Lung (tissue), 12 donors: Measurements from ENCODE around the gene SIMC1. TPM values are rescaled to one million over a fixed set of nuclear protein-coding genes. Genes with fewer than 3 reads are reported as not detected.

Source experiments
- ATAC-seq: fragments of 200-7000 bp; cut with Tn5 transposase; one replicate; pipeline ENCODE4 v1.9.1; 2020; ENCODE audit warnings: moderate number of reproducible peaks; ENCODE audit not compliant: insufficient read depth, low FRiP score
- DNase-seq, 3 donors: peaks; one replicate each; pipeline ENCODE4 v3.0.0-alpha.2; 2013 to 2017
- H3K27ac ChIP-seq, 2 donors: one replicate each; pipeline ENCODE4 v1.5.1; 2013; ENCODE audit warnings: mild to moderate bottlenecking in 2 of 2, moderate library complexity in 2 of 2, control low read depth in 1 of 2, inconsistent platforms in 1 of 2, low read depth in 1 of 2, low read length in 1 of 2
- H3K27me3 ChIP-seq, 3 donors: one replicate each; pipeline ENCODE4 v1.5.1; 2013; ENCODE audit warnings: low read length in 2 of 3; ENCODE audit not compliant: control insufficient read depth in 3 of 3, insufficient read depth in 3 of 3
- H3K36me3 ChIP-seq, 4 donors: one replicate each; pipeline ENCODE4 v1.5.1; 2013; ENCODE audit warnings: low read length in 4 of 4, mild to moderate bottlenecking in 1 of 4, moderate library complexity in 1 of 4; ENCODE audit not compliant: control insufficient read depth in 4 of 4, insufficient read depth in 4 of 4
- H3K4me1 ChIP-seq, 5 donors: one replicate each; pipeline ENCODE4 v1.5.1; 2013; ENCODE audit warnings: low read length in 5 of 5, mild to moderate bottlenecking in 2 of 5, moderate library complexity in 1 of 5; ENCODE audit not compliant: control insufficient read depth in 5 of 5, insufficient read depth in 5 of 5
- H3K4me3 ChIP-seq: one replicate; pipeline ENCODE4 v1.5.1; 2013; ENCODE audit warnings: mild to moderate bottlenecking, control low read depth, moderate library complexity
- H3K9ac ChIP-seq, 2 donors: one replicate each; pipeline ENCODE4 v1.5.1; 2013; ENCODE audit warnings: low read length in 2 of 2, control low read depth in 1 of 2; ENCODE audit not compliant: insufficient read depth in 1 of 2
- H3K9me3 ChIP-seq, 4 donors: one replicate each; pipeline ENCODE4 v1.5.1; 2013; ENCODE audit warnings: low read length in 3 of 4, mild to moderate bottlenecking in 1 of 4, moderate library complexity in 1 of 4; ENCODE audit not compliant: control insufficient read depth in 4 of 4, insufficient read depth in 3 of 4
- WGBS, 2 donors: extraction: QIAGEN DNeasy Blood & Tissue Kit; methylation state at CpG; one replicate each; pipeline ENCODE4 v1.1.7; 2013; 5-methylcytosine and 5-hydroxymethylcytosine counted together
- polyA plus RNA-seq, 2 donors: library from polyadenylated mRNA; stranded (reverse); fragments of 200-250 nt; gene quantifications; one replicate each; pipeline ENCODE4 v1.2.1, GENCODE V29; 2013
- total RNA-seq, 2 donors: library from RNA; depleted of rRNA in 1 of 2; stranded (reverse); fragments of >200 nt in 1 of 2; gene quantifications; one replicate each; pipeline ENCODE4 v1.2.1, GENCODE V29; 2014 to 2021
- TF ChIP-seq, protein P1 (sequence below): IDR thresholded peaks from 2 replicates; pipeline ENCODE4 v1.5.1; 2012; ENCODE audit warnings: mild to moderate bottlenecking; ENCODE audit errors: control extremely low read depth, extremely low read depth
- donor health status: control.
- donor health status: control.
- donor health status: Bipolar disorder and iron deficiency.
- donor health status: healthy.
- donor health status: DM: yes; HTN: yes; CAD: no.

SIMC1 gene
- total and polyA plus RNA-seq, 4 donors: 3.7 to 20.9 (median 8.7) TPM

DNA sequence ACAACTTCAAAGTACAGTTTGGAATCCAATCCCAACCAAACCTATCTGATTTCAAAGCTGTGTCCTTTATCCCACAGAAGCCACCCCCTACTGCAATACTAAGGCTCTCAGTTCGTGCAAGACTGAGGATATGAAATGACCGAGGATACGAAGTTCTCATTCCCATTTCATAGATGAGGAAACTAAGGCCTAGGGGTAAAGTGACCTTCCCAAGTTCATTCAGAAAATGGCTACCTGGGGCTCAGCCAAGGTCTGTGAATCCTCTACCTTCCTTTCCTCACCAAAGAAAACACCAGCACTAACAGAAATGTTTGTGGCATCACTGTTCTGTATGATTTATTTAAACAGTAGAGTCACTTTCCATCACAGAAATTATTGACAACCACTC, 117.9 kb downstream of the SIMC1 start:
- H3K4me3 ChIP-seq: no peak overlapping the region
- no peaks in the 10 kb centered on the region for H3K9me3 ChIP-seq
- TF ChIP-seq, protein P1, sequence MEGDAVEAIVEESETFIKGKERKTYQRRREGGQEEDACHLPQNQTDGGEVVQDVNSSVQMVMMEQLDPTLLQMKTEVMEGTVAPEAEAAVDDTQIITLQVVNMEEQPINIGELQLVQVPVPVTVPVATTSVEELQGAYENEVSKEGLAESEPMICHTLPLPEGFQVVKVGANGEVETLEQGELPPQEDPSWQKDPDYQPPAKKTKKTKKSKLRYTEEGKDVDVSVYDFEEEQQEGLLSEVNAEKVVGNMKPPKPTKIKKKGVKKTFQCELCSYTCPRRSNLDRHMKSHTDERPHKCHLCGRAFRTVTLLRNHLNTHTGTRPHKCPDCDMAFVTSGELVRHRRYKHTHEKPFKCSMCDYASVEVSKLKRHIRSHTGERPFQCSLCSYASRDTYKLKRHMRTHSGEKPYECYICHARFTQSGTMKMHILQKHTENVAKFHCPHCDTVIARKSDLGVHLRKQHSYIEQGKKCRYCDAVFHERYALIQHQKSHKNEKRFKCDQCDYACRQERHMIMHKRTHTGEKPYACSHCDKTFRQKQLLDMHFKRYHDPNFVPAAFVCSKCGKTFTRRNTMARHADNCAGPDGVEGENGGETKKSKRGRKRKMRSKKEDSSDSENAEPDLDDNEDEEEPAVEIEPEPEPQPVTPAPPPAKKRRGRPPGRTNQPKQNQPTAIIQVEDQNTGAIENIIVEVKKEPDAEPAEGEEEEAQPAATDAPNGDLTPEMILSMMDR: no peak
- H3K9ac ChIP-seq: no peak overlapping the region
- H3K4me1 ChIP-seq: peaks cover 0 to 7% (median under 1%) of the 10 kb centered on the region in 5 donors
- 94 to 96% methylated on average over 3 of the region's 3 CpGs for WGBS, 2 donors
- DNase-seq: no peak
- peaks cover 14 to 37% (median 24%) of the 10 kb centered on the region in 4 donors for H3K36me3 ChIP-seq
- ATAC-seq: no peak
- H3K27me3 ChIP-seq: no peaks in the 10 kb centered on the region
- H3K27ac ChIP-seq: no peak overlapping the region

DNA sequence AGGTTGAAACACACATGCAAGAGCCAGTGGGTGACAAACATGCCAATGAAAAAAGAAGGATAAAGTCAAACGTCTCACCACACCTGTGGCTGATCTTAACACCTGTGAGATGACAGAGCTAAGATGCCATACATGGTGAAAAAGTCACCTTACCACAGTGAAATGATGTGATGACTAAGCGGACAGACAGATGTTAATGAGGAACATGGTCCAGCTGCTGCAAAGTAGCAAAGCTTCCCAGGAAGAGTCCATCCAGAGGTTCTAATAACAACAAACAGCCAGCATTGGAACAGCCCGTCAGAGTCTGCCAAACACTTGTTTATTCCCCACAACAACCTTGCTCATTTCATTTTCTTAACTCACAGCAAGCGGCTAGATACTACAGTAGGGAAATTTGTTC, 121.4 kb downstream of the SIMC1 start:
- 64 to 74% methylated on average over 4 of the region's 4 CpGs for WGBS, 2 donors
- no peak overlapping the region for H3K27ac ChIP-seq
- TF ChIP-seq, protein P1: no peak
- H3K36me3 ChIP-seq: peaks cover 2 to 14% (median 8%) of the 10 kb centered on the region in 4 donors
- H3K9ac ChIP-seq: no peak overlapping the region
- ATAC-seq (no peak), DNase-seq (peak; percentile 19 to 48 (median 28))
- no peak overlapping the region for H3K4me3 ChIP-seq
- H3K4me1 ChIP-seq: peaks cover 0 to 9% (median 0%) of the 10 kb centered on the region in 5 donors
- no peaks in the 10 kb centered on the region for H3K9me3 ChIP-seq
- H3K27me3 ChIP-seq: no peaks in the 10 kb centered on the region

DNA sequence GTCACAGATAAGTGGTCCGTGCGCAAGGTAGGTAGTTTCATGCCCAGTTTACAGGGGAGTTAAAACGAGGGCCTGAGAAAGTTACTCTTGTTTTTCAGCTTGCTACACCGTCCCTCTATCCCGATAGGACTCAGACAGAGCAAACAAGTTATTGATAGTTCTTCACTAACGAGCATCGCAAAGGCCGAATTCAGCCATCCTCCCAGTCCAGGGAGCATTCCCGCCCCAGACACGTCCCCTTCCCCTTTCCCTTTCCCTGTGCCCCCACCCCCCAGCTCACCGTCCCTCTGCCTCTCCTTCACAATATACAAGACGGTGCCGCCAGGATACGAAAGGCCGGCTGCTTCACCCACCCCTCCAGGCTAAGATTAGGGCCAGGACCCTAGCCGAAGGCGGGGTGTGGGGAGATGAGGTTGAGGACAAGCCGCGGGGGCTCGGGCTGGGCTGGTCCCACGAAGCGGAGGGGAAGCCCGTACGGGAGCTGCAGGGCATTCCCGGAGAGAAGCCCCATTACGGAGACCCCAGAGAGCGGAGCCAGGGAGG, 122.7 kb downstream of the SIMC1 start:
- peak overlapping the region; percentile 71 to 86 for H3K27ac ChIP-seq
- peak overlapping the region; percentile 92 for H3K4me3 ChIP-seq
- peak; percentile 3 for ATAC-seq
- no peaks in the 10 kb centered on the region for H3K9me3 ChIP-seq
- no peaks in the 10 kb centered on the region for H3K27me3 ChIP-seq
- TF ChIP-seq, protein P1: no peak
- peaks cover 0 to 11% (median 2%) of the 10 kb centered on the region in 5 donors for H3K4me1 ChIP-seq
- H3K36me3 ChIP-seq: peaks cover 0 to 13% (median 7%) of the 10 kb centered on the region in 4 donors
- peak in 1 of 3 donors; percentile 21 for DNase-seq
- H3K9ac ChIP-seq: peak overlapping the region; percentile 85 to 92
- 2 to 3% methylated on average over 27 of the region's 27 CpGs for WGBS, 2 donors
